HepG2 (cell line): Measurements from ENCODE around the gene PSMB11. TPM values are rescaled to one million over a fixed set of nuclear protein-coding genes. Genes with fewer than 3 reads are reported as not detected.

Source experiments
- FOXA1 ChIP-seq, 2 experiments: fragments of 450-650 bp in 1 of 2; sonication (generic) in 1 of 2; formaldehyde crosslinking in 1 of 2; IDR thresholded peaks; 2 replicates each; pipeline versions ENCODE4 v1.4.0 to v1.6.1; 2016 to 2020; ENCODE audit warnings: missing genetic modification reagents in 1 of 2
- HNRNPUL1 ChIP-seq: fragments of 200-400 bp; formaldehyde crosslinking; IDR thresholded peaks from 2 replicates; pipeline ENCODE4 v1.6.1; 2017; ENCODE audit warnings: low read depth, mild to moderate bottlenecking, low read length, moderate library complexity
- IKZF1 ChIP-seq: fragments of 450-650 bp; IDR thresholded peaks from 2 replicates; pipeline ENCODE4 v1.7.1; 2016
- IKZF4 ChIP-seq: sonication (generic); formaldehyde crosslinking; IDR thresholded peaks from 2 replicates; pipeline ENCODE4 v1.5.1; 2020; ENCODE audit warnings: borderline replicate concordance, mild to moderate bottlenecking, low read depth, missing genetic modification reagents; ENCODE audit errors: not compliant biosample characterization
- KDM4B ChIP-seq: sonication (generic); formaldehyde crosslinking; IDR thresholded peaks from 2 replicates; pipeline ENCODE4 v1.4.0; 2020; ENCODE audit warnings: missing genetic modification reagents
- MYNN ChIP-seq: sonication (generic); formaldehyde crosslinking; IDR thresholded peaks from 2 replicates; pipeline ENCODE4 v1.4.0; 2020; ENCODE audit warnings: mild to moderate bottlenecking, low read depth, missing genetic modification reagents
- RFX5 ChIP-seq: IDR thresholded peaks from 2 replicates; pipeline ENCODE4 v1.6.1; 2011; ENCODE audit warnings: low read depth, low read length, improper control_type of control experiment
- SP140L ChIP-seq: sonication (generic); formaldehyde crosslinking; IDR thresholded peaks from 2 replicates; pipeline ENCODE4 v1.4.0; 2020; ENCODE audit warnings: missing genetic modification reagents, borderline replicate concordance
- TOPORS ChIP-seq: sonication (generic); formaldehyde crosslinking; IDR thresholded peaks from 2 replicates; pipeline ENCODE4 v1.8.0; 2023; ENCODE audit warnings: mild to moderate bottlenecking, missing genetic modification reagents
- TP53 ChIP-seq: sonication (generic); formaldehyde crosslinking; conservative IDR thresholded peaks from 2 replicates; pipeline ENCODE4 v1.4.0; 2020; ENCODE audit warnings: missing genetic modification reagents
- ZFYVE20 ChIP-seq: sonication (generic); formaldehyde crosslinking; IDR thresholded peaks from 2 replicates; pipeline ENCODE4 v1.8.0; 2023; ENCODE audit warnings: low read depth, mild to moderate bottlenecking, moderate library complexity, missing genetic modification reagents, borderline replicate concordance
- ZNF12 ChIP-seq: sonication (generic); formaldehyde crosslinking; IDR thresholded peaks from 2 replicates; pipeline ENCODE4 v1.5.0; 2020; ENCODE audit warnings: missing genetic modification reagents
- ZNF3 ChIP-seq: IDR thresholded peaks from 2 replicates; pipeline ENCODE4 v1.7.0; 2017; ENCODE audit warnings: inconsistent platforms
- ZNF326 ChIP-seq: sonication (generic); formaldehyde crosslinking; IDR thresholded peaks from 2 replicates; pipeline ENCODE4 v1.4.0; 2020; ENCODE audit warnings: missing genetic modification reagents, borderline replicate concordance
- ZNF567 ChIP-seq: sonication (generic); formaldehyde crosslinking; IDR thresholded peaks from 2 replicates; pipeline ENCODE4 v1.8.1; 2023; ENCODE audit warnings: mild to moderate bottlenecking, missing genetic modification reagents, borderline replicate concordance
- ZNF605 ChIP-seq: sonication (generic); formaldehyde crosslinking; IDR thresholded peaks from 2 replicates; pipeline ENCODE4 v1.8.0; 2022; ENCODE audit warnings: mild to moderate bottlenecking, missing genetic modification reagents
- ZNF709 ChIP-seq: sonication (generic); formaldehyde crosslinking; IDR thresholded peaks from 2 replicates; pipeline ENCODE4 v1.5.0; 2020; ENCODE audit warnings: mild to moderate bottlenecking, missing genetic modification reagents
- ZNF780A ChIP-seq: sonication (generic); formaldehyde crosslinking; IDR thresholded peaks from 2 replicates; pipeline ENCODE4 v1.8.0; 2022; ENCODE audit warnings: mild to moderate bottlenecking, missing genetic modification reagents, moderate library complexity
- ZNF816 ChIP-seq: sonication (generic); formaldehyde crosslinking; IDR thresholded peaks from 2 replicates; pipeline ENCODE4 v1.8.0; 2022; ENCODE audit warnings: missing genetic modification reagents, mild to moderate bottlenecking, borderline replicate concordance
- ZSCAN25 ChIP-seq: sonication (generic); formaldehyde crosslinking; IDR thresholded peaks from 2 replicates; pipeline ENCODE4 v1.8.0; 2022; ENCODE audit warnings: mild to moderate bottlenecking, missing genetic modification reagents
- polyA plus RNA-seq, 8 experiments: library from polyadenylated mRNA; depleted of rRNA in 3 of 8; stranded (reverse) in 7 of 8; unstranded in 1 of 8; fragments of >200 nt; fragmentation: Illumina TruSeq in 4 of 8; extraction: Trizol in 4 of 8; gene quantifications; 2 replicates each; pipeline versions ENCODE4 v1.2.1 to v1.2.3, GENCODE V29; 2011 to 2016; ENCODE audit warnings: low read depth in 4 of 8, missing spikeins in 1 of 8, mixed read lengths in 1 of 8; ENCODE audit not compliant: insufficient read depth in 1 of 8
- total RNA-seq, 5 experiments: library from RNA; depleted of rRNA; stranded (reverse); fragments of >200 nt; fragmentation: Illumina TruSeq; extraction: Trizol; gene quantifications; 2 replicates each; pipeline ENCODE4 v1.2.3, GENCODE V29; 2016; ENCODE audit warnings: low read depth in 1 of 5
- TF ChIP-seq, protein P1 (sequence below): sonication (generic); formaldehyde crosslinking; IDR thresholded peaks from 2 replicates; pipeline ENCODE4 v1.5.0; 2020; ENCODE audit warnings: mild to moderate bottlenecking, missing genetic modification reagents, borderline replicate concordance
- TF ChIP-seq, protein P2 (sequence below): sonication (generic); formaldehyde crosslinking; IDR thresholded peaks from 2 replicates; pipeline ENCODE4 v1.4.0; 2020; ENCODE audit warnings: missing genetic modification reagents
- TF ChIP-seq, protein P3 (sequence below): sonication (generic); formaldehyde crosslinking; IDR thresholded peaks from 2 replicates; pipeline ENCODE4 v1.4.0; 2020; ENCODE audit warnings: missing genetic modification reagents

PSMB11 gene
- total and polyA plus RNA-seq, 2 of the 13 experiments (the other 11 are each of a cell fraction or from before 2014, with no cell fraction given) = not detected

DNA sequence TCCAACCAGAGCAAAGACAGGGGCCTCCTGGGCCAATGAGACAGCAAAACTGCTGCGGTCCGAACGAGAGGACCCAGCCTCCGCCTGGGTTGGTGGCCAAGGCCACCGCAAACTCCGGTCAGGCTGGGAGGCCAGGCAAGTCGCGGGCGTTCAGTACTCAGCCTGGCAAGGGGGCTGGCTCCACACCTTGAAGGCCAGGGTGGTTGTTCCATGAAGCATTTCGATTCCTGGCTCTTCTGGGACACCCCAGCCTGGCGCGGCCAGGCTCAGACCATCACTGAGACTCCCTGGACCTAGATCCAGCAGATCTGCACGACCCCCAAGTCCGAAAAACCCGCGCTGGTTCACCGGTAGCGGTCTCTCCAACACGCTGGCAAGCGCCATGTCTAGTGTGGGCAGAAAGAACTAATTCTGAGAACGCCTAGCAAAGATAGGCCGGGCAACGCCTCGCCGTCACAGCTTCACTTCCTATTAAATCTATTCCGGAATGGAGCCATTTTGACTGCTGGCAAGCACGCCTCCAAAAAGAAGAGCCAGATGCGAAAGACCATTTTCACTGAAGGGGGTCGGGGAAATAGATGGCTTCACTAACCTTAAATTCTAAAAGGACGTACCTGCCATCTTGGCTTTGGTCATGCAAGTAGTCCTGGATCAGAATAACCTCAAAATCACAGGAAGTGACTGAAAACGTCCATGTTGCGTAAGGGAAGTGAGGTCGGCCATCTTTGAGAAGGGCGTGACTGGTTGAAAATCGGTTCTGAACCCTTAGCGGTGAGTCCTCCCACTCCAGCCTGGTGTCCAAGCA, 7.3 kb upstream of the PSMB11 start, which contains the start of gene PSMB5 (continued):
- TF ChIP-seq ZFYVE20 (CRISPR knock-in tag) (no peak), HNRNPUL1 (no peak), ZNF3 (CRISPR knock-in tag) (no peak; the same call in none of the 2 replicates), ZNF12 (CRISPR knock-in tag) (peak; percentile 79), ZNF326 (CRISPR knock-in tag) (no peak), IKZF4 (peak; percentile 70), MYNN (CRISPR knock-in tag) (no peak; the same call in 1 of the 2 replicates), ZNF605 (peak; percentile 100), ZSCAN25 (CRISPR knock-in tag) (no peak; the same call in 1 of the 2 replicates), ZNF567 (CRISPR knock-in tag) (peak; percentile 89), RFX5 (peak; percentile 87), TOPORS (peak; percentile 94), KDM4B (CRISPR knock-in tag) (peak; percentile 87), SP140L (CRISPR knock-in tag) (peak; percentile 78; the same call in 1 of the 2 replicates), FOXA1 (IDR thresholded peaks at IDR 0.05) (no peak), FOXA1 (CRISPR knock-in tag; IDR thresholded peaks at IDR 0.05) (peak; percentile 4; the same call in 1 of the 2 replicates), ZNF780A (0 out of 2 replicates have a peak, but pooled peaks have one; percentile 72), TP53 (peak; percentile 80; the same call in 1 of the 2 replicates), IKZF1 (no peak), ZNF816 (CRISPR knock-in tag) (peak; percentile 31; the same call in 1 of the 2 replicates), ZNF709 (CRISPR knock-in tag) (peak; percentile 91; the same call in 1 of the 2 replicates)
- TF ChIP-seq, protein P1, sequence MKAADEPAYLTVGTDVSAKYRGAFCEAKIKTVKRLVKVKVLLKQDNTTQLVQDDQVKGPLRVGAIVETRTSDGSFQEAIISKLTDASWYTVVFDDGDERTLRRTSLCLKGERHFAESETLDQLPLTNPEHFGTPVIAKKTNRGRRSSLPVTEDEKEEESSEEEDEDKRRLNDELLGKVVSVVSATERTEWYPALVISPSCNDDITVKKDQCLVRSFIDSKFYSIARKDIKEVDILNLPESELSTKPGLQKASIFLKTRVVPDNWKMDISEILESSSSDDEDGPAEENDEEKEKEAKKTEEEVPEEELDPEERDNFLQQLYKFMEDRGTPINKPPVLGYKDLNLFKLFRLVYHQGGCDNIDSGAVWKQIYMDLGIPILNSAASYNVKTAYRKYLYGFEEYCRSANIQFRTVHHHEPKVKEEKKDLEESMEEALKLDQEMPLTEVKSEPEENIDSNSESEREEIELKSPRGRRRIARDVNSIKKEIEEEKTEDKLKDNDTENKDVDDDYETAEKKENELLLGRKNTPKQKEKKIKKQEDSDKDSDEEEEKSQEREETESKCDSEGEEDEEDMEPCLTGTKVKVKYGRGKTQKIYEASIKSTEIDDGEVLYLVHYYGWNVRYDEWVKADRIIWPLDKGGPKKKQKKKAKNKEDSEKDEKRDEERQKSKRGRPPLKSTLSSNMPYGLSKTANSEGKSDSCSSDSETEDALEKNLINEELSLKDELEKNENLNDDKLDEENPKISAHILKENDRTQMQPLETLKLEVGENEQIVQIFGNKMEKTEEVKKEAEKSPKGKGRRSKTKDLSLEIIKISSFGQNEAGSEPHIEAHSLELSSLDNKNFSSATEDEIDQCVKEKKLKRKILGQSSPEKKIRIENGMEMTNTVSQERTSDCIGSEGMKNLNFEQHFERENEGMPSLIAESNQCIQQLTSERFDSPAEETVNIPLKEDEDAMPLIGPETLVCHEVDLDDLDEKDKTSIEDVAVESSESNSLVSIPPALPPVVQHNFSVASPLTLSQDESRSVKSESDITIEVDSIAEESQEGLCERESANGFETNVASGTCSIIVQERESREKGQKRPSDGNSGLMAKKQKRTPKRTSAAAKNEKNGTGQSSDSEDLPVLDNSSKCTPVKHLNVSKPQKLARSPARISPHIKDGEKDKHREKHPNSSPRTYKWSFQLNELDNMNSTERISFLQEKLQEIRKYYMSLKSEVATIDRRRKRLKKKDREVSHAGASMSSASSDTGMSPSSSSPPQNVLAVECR (CRISPR knock-in tag) = peak; percentile 95
- TF ChIP-seq, protein P2, sequence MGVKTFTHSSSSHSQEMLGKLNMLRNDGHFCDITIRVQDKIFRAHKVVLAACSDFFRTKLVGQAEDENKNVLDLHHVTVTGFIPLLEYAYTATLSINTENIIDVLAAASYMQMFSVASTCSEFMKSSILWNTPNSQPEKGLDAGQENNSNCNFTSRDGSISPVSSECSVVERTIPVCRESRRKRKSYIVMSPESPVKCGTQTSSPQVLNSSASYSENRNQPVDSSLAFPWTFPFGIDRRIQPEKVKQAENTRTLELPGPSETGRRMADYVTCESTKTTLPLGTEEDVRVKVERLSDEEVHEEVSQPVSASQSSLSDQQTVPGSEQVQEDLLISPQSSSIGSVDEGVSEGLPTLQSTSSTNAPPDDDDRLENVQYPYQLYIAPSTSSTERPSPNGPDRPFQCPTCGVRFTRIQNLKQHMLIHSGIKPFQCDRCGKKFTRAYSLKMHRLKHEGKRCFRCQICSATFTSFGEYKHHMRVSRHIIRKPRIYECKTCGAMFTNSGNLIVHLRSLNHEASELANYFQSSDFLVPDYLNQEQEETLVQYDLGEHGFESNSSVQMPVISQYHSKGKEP (CRISPR knock-in tag) = peak; percentile 86; the same call in 1 of the 2 replicates
- TF ChIP-seq, protein P3, sequence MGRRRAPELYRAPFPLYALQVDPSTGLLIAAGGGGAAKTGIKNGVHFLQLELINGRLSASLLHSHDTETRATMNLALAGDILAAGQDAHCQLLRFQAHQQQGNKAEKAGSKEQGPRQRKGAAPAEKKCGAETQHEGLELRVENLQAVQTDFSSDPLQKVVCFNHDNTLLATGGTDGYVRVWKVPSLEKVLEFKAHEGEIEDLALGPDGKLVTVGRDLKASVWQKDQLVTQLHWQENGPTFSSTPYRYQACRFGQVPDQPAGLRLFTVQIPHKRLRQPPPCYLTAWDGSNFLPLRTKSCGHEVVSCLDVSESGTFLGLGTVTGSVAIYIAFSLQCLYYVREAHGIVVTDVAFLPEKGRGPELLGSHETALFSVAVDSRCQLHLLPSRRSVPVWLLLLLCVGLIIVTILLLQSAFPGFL (CRISPR knock-in tag) = no peak
